Measurements from ENCODE around the gene HOXA7. TPM values are rescaled to one million over a fixed set of nuclear protein-coding genes. Genes with fewer than 3 reads are reported as not detected.

Gene HOXA7
- total RNA-seq, 1 experiment from 2014 or later, result not detected

DNA sequence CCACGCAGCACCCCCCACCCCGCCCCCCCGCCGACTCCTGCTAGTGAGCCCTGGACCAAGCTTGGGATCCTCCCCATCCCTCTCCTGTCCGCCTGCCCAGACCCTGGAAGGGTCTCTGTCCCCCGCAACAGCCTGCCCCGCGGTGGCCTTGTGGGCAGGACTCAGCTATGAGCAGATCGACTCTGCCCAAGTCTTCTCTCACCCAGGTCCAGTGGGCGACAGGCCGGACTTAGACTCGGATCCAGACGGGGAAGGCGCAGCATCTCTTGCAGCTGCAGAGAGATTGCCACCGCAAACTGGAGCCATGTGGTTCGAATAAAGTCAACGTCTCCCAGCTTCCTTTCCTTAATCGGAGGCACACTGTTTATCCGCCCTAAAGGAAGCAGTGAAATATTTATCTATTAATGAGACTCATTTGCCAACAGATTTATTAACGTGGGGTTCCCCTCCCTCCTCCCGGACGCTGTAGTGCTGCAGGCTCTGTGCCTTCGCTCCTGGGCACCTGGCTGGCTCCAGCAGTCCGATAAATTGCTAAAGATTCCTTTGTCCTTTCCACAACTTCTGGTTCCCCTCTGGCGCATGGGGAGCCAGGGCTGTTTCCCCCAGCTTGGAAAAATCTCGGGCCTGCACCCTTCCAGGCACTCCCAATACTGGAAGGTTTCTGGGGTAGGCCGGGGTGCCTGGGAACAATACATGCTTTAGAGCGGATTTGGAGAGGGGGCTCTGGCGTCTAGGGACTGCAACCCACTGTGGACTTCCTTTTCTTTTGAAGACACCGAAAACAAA is 634 bp upstream of the HOXA7 start:
- Histone ChIP-seq H3K4me3 (ENCODE audit: insufficient read depth, low read depth, low read length) (no peak overlapping the region; the same call in 1 of the 2 replicates), H3K36me3 (replicated peaks; ENCODE audit: control insufficient read depth, insufficient read depth, low read length) (no peaks in the 10 kb centered on the region), H3K27me3 (ENCODE audit: control insufficient read depth, insufficient read depth, low read length) (peaks cover 100% of the 10 kb centered on the region)
- peak; percentile 48 for DNase-seq

GRCh38 chr7:27155816-27156507 is 513 bp downstream of the HOXA7 start:
- Histone ChIP-seq H3K4me3 (ENCODE audit: insufficient read depth, low read depth, low read length) (peak overlapping the region; percentile 28), H3K27me3 (ENCODE audit: control insufficient read depth, insufficient read depth, low read length) (peaks cover 100% of the 10 kb centered on the region), H3K36me3 (replicated peaks; ENCODE audit: control insufficient read depth, insufficient read depth, low read length) (no peaks in the 10 kb centered on the region)
- DNase-seq, result peak; percentile 84

GRCh38 chr7:27154901-27155815 is 1.3 kb downstream of the HOXA7 start:
- Histone ChIP-seq H3K27me3 (ENCODE audit: control insufficient read depth, insufficient read depth, low read length) (peaks cover 100% of the 10 kb centered on the region), H3K4me3 (ENCODE audit: insufficient read depth, low read depth, low read length) (no peak overlapping the region)
- DNase-seq, result peak; percentile 66

GRCh38 chr7:27154369-27154768 is 2.1 kb downstream of the HOXA7 start:
- DNase-seq, result peak; percentile 53
- H3K4me3 ChIP-seq (ENCODE audit: insufficient read depth, low read depth, low read length), result no peak overlapping the region

More at GRCh38 chr7:27154901-27155815, 1.3 kb downstream of the HOXA7 start:
- H3K36me3 ChIP-seq (replicated peaks; ENCODE audit: control insufficient read depth, insufficient read depth, low read length), result no peaks in the 10 kb centered on the region

DNA sequence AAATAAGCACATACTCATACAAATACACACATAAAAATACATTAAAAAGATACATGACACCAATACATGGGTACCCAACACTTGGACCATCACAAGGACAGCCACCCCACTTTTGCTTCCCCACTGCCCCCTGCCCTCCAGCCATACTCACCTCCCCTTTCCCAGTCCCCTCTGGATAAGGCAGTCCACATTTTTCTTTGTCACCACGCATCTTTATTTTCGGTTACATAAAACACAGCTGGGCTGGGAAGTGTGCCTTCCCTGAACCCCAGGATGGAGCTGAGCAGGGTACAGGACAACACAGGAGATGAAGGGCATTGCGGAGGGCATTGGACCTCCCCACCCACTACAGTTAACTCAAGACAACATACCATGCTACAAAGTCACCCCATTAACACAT is 2.9 kb downstream of the HOXA7 start:
- peak; percentile 33 for DNase-seq
- peaks cover 100% of the 10 kb centered on the region for H3K27me3 ChIP-seq (ENCODE audit: control insufficient read depth, insufficient read depth, low read length)
- H3K36me3 ChIP-seq (replicated peaks; ENCODE audit: control insufficient read depth, insufficient read depth, low read length), result no peaks in the 10 kb centered on the region
- no peak overlapping the region for H3K4me3 ChIP-seq (ENCODE audit: insufficient read depth, low read depth, low read length)

More at GRCh38 chr7:27154369-27154768, 2.1 kb downstream of the HOXA7 start:
- peaks cover 100% of the 10 kb centered on the region for H3K27me3 ChIP-seq (ENCODE audit: control insufficient read depth, insufficient read depth, low read length)
- no peaks in the 10 kb centered on the region for H3K36me3 ChIP-seq (replicated peaks; ENCODE audit: control insufficient read depth, insufficient read depth, low read length)

GRCh38 chr7:27152816-27153442 is 3.5 kb downstream of the HOXA7 start:
- peaks cover 100% of the 10 kb centered on the region for H3K27me3 ChIP-seq (ENCODE audit: control insufficient read depth, insufficient read depth, low read length)
- no peak overlapping the region for H3K4me3 ChIP-seq (ENCODE audit: insufficient read depth, low read depth, low read length)
- DNase-seq, result peak; percentile 67
- H3K36me3 ChIP-seq (replicated peaks; ENCODE audit: control insufficient read depth, insufficient read depth, low read length), result no peaks in the 10 kb centered on the region

GRCh38 chr7:27151931-27152815 is 4.3 kb downstream of the HOXA7 start, which contains the start of gene HOXA3:
Gene HOXA3, minus strand, starts transcription at chr7:27152583. Its CDS starts 41,943 bp downstream, at chr7:27110640.
- peak; percentile 73 for DNase-seq
- no peaks in the 10 kb centered on the region for H3K36me3 ChIP-seq (replicated peaks; ENCODE audit: control insufficient read depth, insufficient read depth, low read length)
- H3K27me3 ChIP-seq (ENCODE audit: control insufficient read depth, insufficient read depth, low read length), result peaks cover 100% of the 10 kb centered on the region
- H3K4me3 ChIP-seq (ENCODE audit: insufficient read depth, low read depth, low read length), result no peak within 1 kb of the TSS

GRCh38 chr7:27151341-27151930 is 5.0 kb downstream of the HOXA7 start:
- no peak overlapping the region for H3K4me3 ChIP-seq (ENCODE audit: insufficient read depth, low read depth, low read length)
- peak; percentile 79 for DNase-seq
- H3K36me3 ChIP-seq (replicated peaks; ENCODE audit: control insufficient read depth, insufficient read depth, low read length), result no peaks in the 10 kb centered on the region
- peaks cover 100% of the 10 kb centered on the region for H3K27me3 ChIP-seq (ENCODE audit: control insufficient read depth, insufficient read depth, low read length)

DNA sequence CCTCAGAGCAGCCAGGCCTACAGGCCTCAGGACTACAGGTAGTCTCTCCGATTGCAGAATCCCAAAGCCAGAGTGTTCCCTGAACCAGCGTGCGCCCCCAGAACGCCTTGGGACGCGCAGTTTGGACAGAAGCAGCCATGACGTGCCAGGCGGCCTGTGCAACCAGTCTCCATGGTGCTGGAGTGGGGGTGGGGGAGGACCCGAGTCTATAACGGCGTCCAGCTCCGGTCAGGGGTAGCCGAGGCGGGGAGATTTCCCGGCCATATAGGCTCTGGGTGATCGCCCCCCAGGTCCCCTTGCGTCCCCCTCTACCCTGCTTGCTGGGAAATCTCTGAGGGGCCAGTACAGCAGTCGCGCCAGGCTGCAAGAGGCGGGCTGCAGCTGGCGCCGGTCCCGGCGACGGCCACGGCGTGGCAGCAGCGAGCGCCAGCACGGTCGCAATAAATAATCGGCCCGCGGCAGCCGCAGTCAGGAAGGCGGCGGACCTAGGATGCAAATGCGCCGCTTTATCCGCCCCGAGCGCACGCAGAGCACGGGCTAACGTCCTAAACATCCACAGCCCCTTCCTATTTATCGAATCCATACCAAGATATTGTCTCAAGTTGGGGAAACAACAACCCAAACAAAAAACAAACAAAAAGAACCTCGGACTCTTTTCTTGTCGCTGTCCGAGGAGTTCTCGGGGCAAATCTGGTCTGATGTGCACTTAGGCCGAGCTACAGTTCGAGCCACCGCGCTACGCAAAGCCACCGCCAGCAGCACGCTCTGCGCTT is 5.7 kb downstream of the HOXA7 start:
- peaks cover 100% of the 10 kb centered on the region for H3K27me3 ChIP-seq (ENCODE audit: control insufficient read depth, insufficient read depth, low read length)
- H3K4me3 ChIP-seq (ENCODE audit: insufficient read depth, low read depth, low read length), result no peak overlapping the region
- peak; percentile 97 for DNase-seq
- H3K36me3 ChIP-seq (replicated peaks; ENCODE audit: control insufficient read depth, insufficient read depth, low read length), result no peaks in the 10 kb centered on the region

DNA sequence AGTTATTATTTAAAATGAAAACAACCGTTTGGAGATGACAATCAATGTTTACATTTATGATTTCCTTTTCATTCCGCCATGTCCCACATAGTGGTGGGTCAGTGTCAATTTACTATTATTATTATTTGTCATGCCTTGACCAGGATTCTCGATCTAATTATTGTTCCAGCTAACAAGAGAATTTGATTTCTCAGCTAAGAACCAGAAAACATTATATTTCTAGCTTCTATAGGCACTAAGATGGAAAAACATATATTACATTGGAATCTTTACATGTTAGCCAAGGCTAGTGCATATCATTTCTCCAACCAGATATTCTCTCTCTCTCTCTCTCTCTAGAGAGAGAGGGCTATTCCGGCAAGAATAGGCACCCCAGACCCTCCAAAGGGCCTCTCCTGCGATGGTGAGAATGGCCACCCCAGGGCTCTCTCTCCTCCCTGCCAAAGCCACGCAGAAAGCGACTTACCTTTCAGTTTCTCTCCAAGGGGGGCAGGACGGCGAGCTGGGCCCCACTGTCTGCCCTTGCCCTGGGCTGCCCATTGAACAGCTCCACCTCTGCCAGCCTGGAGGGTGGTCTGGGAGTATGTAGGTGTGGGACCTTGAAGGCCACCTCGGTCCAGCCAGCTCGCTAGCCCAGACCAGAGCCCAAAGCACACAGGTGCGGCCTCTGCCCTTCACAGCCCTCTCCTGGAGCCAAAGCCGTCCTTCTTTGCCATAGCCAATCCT is 6.5 kb downstream of the HOXA7 start:
- DNase-seq, result no peak
- Histone ChIP-seq H3K27me3 (ENCODE audit: control insufficient read depth, insufficient read depth, low read length) (peaks cover 100% of the 10 kb centered on the region), H3K36me3 (replicated peaks; ENCODE audit: control insufficient read depth, insufficient read depth, low read length) (no peaks in the 10 kb centered on the region), H3K4me3 (ENCODE audit: insufficient read depth, low read depth, low read length) (no peak overlapping the region)

DNA sequence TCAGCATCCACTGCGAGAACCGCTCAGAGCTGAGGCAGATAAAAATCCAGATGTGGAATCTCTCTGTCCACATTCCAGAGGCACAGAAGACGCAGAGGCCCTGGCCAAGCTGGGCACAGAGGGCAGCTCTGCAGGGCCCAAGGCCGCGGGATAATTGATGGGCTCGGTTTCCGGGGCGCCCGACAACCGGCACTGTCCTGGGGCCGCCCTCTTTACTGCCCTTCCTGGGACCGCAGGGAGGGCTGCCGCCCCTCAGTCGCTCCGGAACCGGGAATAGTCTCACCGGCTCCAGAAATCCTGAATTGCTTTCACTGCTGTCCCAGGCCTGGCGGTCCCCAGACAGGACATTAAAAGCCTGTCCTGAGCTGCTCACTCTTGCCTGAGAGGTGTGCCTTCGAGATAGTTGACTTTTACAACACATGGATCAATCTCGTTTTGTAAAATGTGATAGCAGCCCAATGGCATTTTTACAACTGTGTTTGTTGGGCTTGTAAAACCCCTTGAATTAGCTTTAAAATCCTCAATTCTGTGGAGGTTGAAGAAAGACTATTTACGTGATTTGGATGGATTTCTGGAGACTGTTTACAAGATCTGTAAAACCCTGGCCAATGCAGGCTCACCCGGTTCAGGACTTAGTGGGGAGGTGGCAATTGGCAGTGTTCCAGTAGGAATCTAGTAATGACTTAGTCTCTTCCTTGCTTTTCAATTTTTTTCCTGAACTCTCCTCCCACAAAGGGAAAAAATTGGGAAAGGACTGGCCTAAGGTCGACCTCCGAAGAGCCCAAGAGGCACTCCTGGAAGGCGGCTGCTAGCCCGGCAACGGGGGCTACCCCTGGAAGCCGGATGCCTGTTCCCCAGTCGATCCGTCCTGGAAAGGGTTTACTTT is 7.5 kb downstream of the HOXA7 start:
- peak; percentile 55 for DNase-seq
- no peak overlapping the region for H3K4me3 ChIP-seq (ENCODE audit: insufficient read depth, low read depth, low read length)
- H3K27me3 ChIP-seq (ENCODE audit: control insufficient read depth, insufficient read depth, low read length), result peaks cover 100% of the 10 kb centered on the region
- no peaks in the 10 kb centered on the region for H3K36me3 ChIP-seq (replicated peaks; ENCODE audit: control insufficient read depth, insufficient read depth, low read length)
